HG02588 (cell line): ENCODE measurements around the gene LRMDA.

Source experiments
- ATAC-seq: cut with Tn5 transposase; IDR thresholded peaks from one replicate; pipeline ENCODE4 v1.9.1; 2021; ENCODE audit warnings: mild to moderate bottlenecking, moderate library complexity; ENCODE audit not compliant: unreplicated experiment

Gene LRMDA

GRCh38 chr10:75531571-75532031 lies 100.2 kb downstream of the LRMDA start:
- ATAC-seq = no peak

- ATAC-seq = no peak
These were observed 101.0 kb downstream of the LRMDA start for GRCh38 chr10:75532253-75532924.

- no peak for ATAC-seq
These were observed 106.7 kb downstream of the LRMDA start for GRCh38 chr10:75538144-75538543.

- ATAC-seq = no peak
These were observed 107.3 kb downstream of the LRMDA start for GRCh38 chr10:75538765-75539164.

GRCh38 chr10:75540357-75540966 lies 109.0 kb downstream of the LRMDA start:
- no peak for ATAC-seq

- ATAC-seq = no peak
These were observed 109.6 kb downstream of the LRMDA start for GRCh38 chr10:75540981-75541380.

GRCh38 chr10:75541411-75541810 lies 110.0 kb downstream of the LRMDA start:
- ATAC-seq = no peak

- ATAC-seq = no peak
These were observed 110.7 kb downstream of the LRMDA start for GRCh38 chr10:75542084-75542483.

- ATAC-seq = no peak
These were observed 111.5 kb downstream of the LRMDA start for GRCh38 chr10:75542906-75543305.

GRCh38 chr10:75544386-75544785 lies 113.0 kb downstream of the LRMDA start:
- no peak for ATAC-seq

GRCh38 chr10:75544993-75545706 lies 113.7 kb downstream of the LRMDA start:
- ATAC-seq = no peak

- ATAC-seq = no peak
These were observed 114.6 kb downstream of the LRMDA start for GRCh38 chr10:75546004-75546403.

- ATAC-seq = no peak
These were observed 116.2 kb downstream of the LRMDA start for GRCh38 chr10:75547391-75548298.

- no peak for ATAC-seq
These were observed 116.9 kb downstream of the LRMDA start for GRCh38 chr10:75548356-75548755.

GRCh38 chr10:75550191-75550590 lies 118.8 kb downstream of the LRMDA start:
- ATAC-seq = no peak

- no peak for ATAC-seq
These were observed 120.7 kb downstream of the LRMDA start for GRCh38 chr10:75552171-75552570.

GRCh38 chr10:75553550-75553949 lies 122.1 kb downstream of the LRMDA start:
- ATAC-seq = no peak

- ATAC-seq = no peak
These were observed 123.9 kb downstream of the LRMDA start for GRCh38 chr10:75555323-75555722.

- ATAC-seq = no peak
These were observed 124.9 kb downstream of the LRMDA start for GRCh38 chr10:75556320-75556719.

- ATAC-seq = peak; percentile 64
These were observed 134.1 kb downstream of the LRMDA start for GRCh38 chr10:75565286-75566251.
